Activated naive CD8-positive, alpha-beta T cell treated with anti-CD3 and anti-CD28 coated beads, Interleukin-2, amount 10 ng/mL, durations not matched to agents 7 days and 5 days (primary cell): ENCODE measurements around the gene ZNF341. TPM values are rescaled to one million over a fixed set of nuclear protein-coding genes. Genes with fewer than 3 reads are reported as not detected.
A peak's percentile ranks its signal among the peaks of the same experiment; 100 is the strongest.
"Not testable (repeated sequence)": the region's sequence is repeated elsewhere in the genome, so short reads cannot be mapped to it uniquely, and the experiment has no call there.

Source experiments
- ATAC-seq: fragments of 150-1000 bp; cut with Tn5 transposase; one replicate; pipeline ENCODE4 v1.10.0; 2021; ENCODE audit warnings: low read depth, moderate library complexity
- POLR2A ChIA-PET: fragments of 350-600 bp; sonication (Branson Sonifier 250); formaldehyde crosslinking; loops from one replicate; lab custom pipeline; 2021; ENCODE audit warnings: antibody characterized with exemption; lab: Charles Lee
- DNase-seq: peaks from one replicate; pipeline ENCODE4 v3.0.0; 2021
- H3K27ac Mint-ChIP-seq: one replicate; pipeline ENCODE4 v1.8.0; 2022; ENCODE audit warnings: mild to moderate bottlenecking, mixed read lengths
- H3K27me3 Mint-ChIP-seq: one replicate; pipeline ENCODE4 v1.8.0; 2022; ENCODE audit warnings: mild to moderate bottlenecking, moderate library complexity, mixed read lengths
- H3K36me3 Mint-ChIP-seq: one replicate; pipeline ENCODE4 v1.8.0; 2021; ENCODE audit warnings: mild to moderate bottlenecking, mixed read lengths
- H3K4me1 Mint-ChIP-seq: one replicate; pipeline ENCODE4 v1.8.0; 2021; ENCODE audit warnings: mixed read lengths
- H3K4me3 Mint-ChIP-seq: one replicate; pipeline ENCODE4 v1.8.0; 2022; ENCODE audit warnings: mild to moderate bottlenecking, moderate library complexity, mixed read lengths
- H3K9me3 Mint-ChIP-seq: one replicate; pipeline ENCODE4 v1.8.0; 2021; ENCODE audit warnings: mixed read lengths
- total RNA-seq, 2 experiments: library from RNA; stranded (reverse); gene quantifications; one replicate each; pipeline ENCODE4 v1.2.3, GENCODE V29; 2021

ZNF341 gene
- total RNA-seq, 2 experiments from 2014 or later: 5.1 to 5.7 TPM

- H3K4me3 Mint-ChIP-seq: no peak overlapping the region
- no peak for DNase-seq
- ATAC-seq: no peak
- peak overlapping the region; percentile 16 for H3K27ac Mint-ChIP-seq
- H3K4me1 Mint-ChIP-seq: peaks cover 30% of the 10 kb centered on the region
- no peaks in the 10 kb centered on the region for H3K9me3 Mint-ChIP-seq
- POLR2A ChIA-PET: no interaction called here
- H3K27me3 Mint-ChIP-seq: no peaks in the 10 kb centered on the region
- H3K36me3 Mint-ChIP-seq: peaks cover under 1% of the 10 kb centered on the region
Measured at GRCh38 chr20:33693289-33693688, 38.5 kb upstream of the ZNF341 start.

- POLR2A ChIA-PET: no interaction called here
- H3K9me3 Mint-ChIP-seq: no peaks in the 10 kb centered on the region
- no peaks in the 10 kb centered on the region for H3K27me3 Mint-ChIP-seq
- no peak overlapping the region for H3K4me3 Mint-ChIP-seq
- H3K4me1 Mint-ChIP-seq: peaks cover 23% of the 10 kb centered on the region
- no peak for DNase-seq
- peaks cover 2% of the 10 kb centered on the region for H3K36me3 Mint-ChIP-seq
- no peak for ATAC-seq
- H3K27ac Mint-ChIP-seq: no peak overlapping the region
Measured at GRCh38 chr20:33693741-33694638, 37.8 kb upstream of the ZNF341 start.

DNA sequence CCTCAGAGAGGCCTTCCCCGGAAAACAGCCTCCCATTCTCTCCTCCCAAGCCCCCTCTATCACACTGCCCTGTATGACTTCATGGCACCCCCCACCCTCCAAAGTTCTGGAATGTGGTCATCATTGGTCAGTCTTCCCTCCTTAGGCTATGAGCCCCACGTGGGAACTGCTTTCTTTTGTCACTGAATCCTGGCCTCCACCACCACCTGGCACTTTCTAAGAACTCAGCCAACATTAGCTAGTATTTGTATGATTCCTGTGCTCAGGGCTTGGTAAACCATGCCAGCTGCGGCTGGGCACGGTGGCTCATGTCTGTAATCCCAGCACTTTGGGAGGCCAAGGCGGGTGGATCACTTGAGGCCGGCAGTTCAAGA lies 37.2 kb upstream of the ZNF341 start:
- Mint-ChIP-seq H3K4me1 (peaks cover 17% of the 10 kb centered on the region), H3K27me3 (no peaks in the 10 kb centered on the region), H3K27ac (no peak overlapping the region), H3K9me3 (no peaks in the 10 kb centered on the region), H3K4me3 (no peak overlapping the region), H3K36me3 (peaks cover 2% of the 10 kb centered on the region)
- POLR2A ChIA-PET: interaction anchor here (1.4 kb wide), 1 partner anchor 25 kb away, joined by 3 read pairs; the partner anchor contains the start of gene PXMP4
- ATAC-seq (no peak), DNase-seq (no peak)

GRCh38 chr20:33696448-33696847 lies 35.3 kb upstream of the ZNF341 start:
- Mint-ChIP-seq H3K36me3 (peaks cover 2% of the 10 kb centered on the region), H3K27ac (no peak overlapping the region), H3K4me3 (no peak overlapping the region), H3K4me1 (peaks cover 3% of the 10 kb centered on the region), H3K27me3 (no peaks in the 10 kb centered on the region), H3K9me3 (no peaks in the 10 kb centered on the region)
- ATAC-seq (no peak), DNase-seq (no peak)
- POLR2A ChIA-PET: interaction anchor here (0.5 to 0.6 kb wide), 2 partner anchors 45 to 413 kb away, joined by 4 to 5 read pairs; no protein-coding TSS in a partner anchor

DNA sequence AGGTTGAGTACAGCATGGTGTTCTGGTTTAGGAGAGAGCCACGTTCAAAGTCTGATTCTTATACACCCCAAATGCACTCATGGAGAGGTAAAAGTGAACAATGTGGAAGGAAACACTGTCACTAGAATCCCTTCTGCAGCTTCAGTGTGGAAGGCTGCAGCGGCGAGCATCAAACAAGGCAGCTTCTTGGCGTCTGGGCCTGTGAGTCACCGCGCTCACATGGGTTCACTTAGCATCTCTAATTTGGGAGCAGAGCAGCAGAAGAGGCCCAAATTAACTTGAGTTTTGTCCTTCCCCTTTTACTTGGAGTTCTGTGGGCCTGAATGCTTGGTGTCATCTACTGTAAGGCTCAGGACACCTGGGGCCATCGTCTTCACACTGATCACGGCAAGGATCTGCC lies 34.7 kb upstream of the ZNF341 start:
- H3K27me3 Mint-ChIP-seq: no peaks in the 10 kb centered on the region
- peaks cover under 1% of the 10 kb centered on the region for H3K4me1 Mint-ChIP-seq
- POLR2A ChIA-PET: interaction anchor here (0.5 kb wide), 1 partner anchor 44 kb away, joined by 4 read pairs; no protein-coding TSS in a partner anchor
- peaks cover 2% of the 10 kb centered on the region for H3K9me3 Mint-ChIP-seq
- DNase-seq (no peak), ATAC-seq (no peak)
- no peak overlapping the region for H3K4me3 Mint-ChIP-seq
- H3K27ac Mint-ChIP-seq: no peak overlapping the region
- peaks cover 2% of the 10 kb centered on the region for H3K36me3 Mint-ChIP-seq

GRCh38 chr20:33698966-33699365 lies 32.8 kb upstream of the ZNF341 start:
- ATAC-seq, H3K9me3 Mint-ChIP-seq, H3K4me1 Mint-ChIP-seq, H3K27ac Mint-ChIP-seq, H3K36me3 Mint-ChIP-seq, H3K27me3 Mint-ChIP-seq, DNase-seq, H3K4me3 Mint-ChIP-seq, POLR2A ChIA-PET: not testable (repeated sequence)

DNA sequence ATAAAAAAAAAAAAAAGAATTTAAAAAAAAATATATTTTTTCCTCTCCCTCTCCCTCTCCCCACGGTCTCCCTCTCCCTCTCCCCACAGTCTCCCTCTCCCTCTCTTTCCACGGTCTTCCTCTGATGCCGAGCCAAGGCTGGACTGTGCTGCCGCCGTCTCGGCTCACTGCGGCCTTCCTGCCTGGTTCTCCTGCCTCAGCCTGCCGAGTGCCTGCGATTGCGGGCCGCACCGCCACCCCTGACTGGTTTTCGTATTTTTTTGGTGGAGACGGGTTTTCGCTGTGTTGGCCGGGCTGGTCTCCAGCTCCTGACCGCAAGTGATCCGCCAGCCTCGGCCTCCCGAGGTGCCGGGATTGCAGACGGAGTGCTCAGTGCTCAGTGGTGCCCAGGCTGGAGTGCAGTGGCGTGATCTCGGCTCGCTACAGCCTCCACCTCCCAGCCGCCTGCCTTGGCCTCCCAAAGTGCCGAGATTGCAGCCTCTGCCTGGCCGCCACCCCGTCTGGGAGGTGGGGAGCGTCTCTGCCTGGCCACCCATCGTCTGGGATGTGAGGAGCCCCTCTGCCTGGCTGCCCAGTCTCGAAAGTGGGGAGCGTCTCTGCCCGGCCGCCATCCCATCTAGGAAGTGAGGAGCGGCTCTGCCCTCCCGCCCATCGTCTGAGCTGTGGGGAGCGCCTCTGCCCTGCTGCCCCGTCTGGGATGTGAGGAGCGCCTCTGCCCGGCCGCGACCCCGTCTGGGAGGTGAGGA lies 30.9 kb upstream of the ZNF341 start:
- H3K9me3 Mint-ChIP-seq, H3K4me1 Mint-ChIP-seq, H3K27me3 Mint-ChIP-seq, H3K36me3 Mint-ChIP-seq, ATAC-seq, DNase-seq, POLR2A ChIA-PET, H3K4me3 Mint-ChIP-seq, H3K27ac Mint-ChIP-seq: not testable (repeated sequence)

GRCh38 chr20:33701629-33702450 lies 30.0 kb upstream of the ZNF341 start:
- no peaks in the 10 kb centered on the region for H3K4me1 Mint-ChIP-seq
- ATAC-seq: no peak

GRCh38 chr20:33702861-33703260 lies 28.9 kb upstream of the ZNF341 start:
- no peak overlapping the region for H3K27ac Mint-ChIP-seq
- no peak for ATAC-seq
- H3K4me3 Mint-ChIP-seq: no peak overlapping the region
- H3K27me3 Mint-ChIP-seq: no peaks in the 10 kb centered on the region
- H3K4me1 Mint-ChIP-seq: no peaks in the 10 kb centered on the region
- peaks cover 7% of the 10 kb centered on the region for H3K36me3 Mint-ChIP-seq
- POLR2A ChIA-PET: no interaction called here
- DNase-seq: no peak
- peaks cover 2% of the 10 kb centered on the region for H3K9me3 Mint-ChIP-seq

More at GRCh38 chr20:33701629-33702450, 30.0 kb upstream of the ZNF341 start:
- H3K36me3 Mint-ChIP-seq: peaks cover 7% of the 10 kb centered on the region
- no peak overlapping the region for H3K4me3 Mint-ChIP-seq
- DNase-seq: no peak
- peaks cover 2% of the 10 kb centered on the region for H3K9me3 Mint-ChIP-seq
- POLR2A ChIA-PET: no interaction called here
- no peaks in the 10 kb centered on the region for H3K27me3 Mint-ChIP-seq
- H3K27ac Mint-ChIP-seq: no peak overlapping the region

GRCh38 chr20:33703498-33704137 lies 28.2 kb upstream of the ZNF341 start:
- H3K36me3 Mint-ChIP-seq: peaks cover 5% of the 10 kb centered on the region
- no peak for DNase-seq
- H3K4me1 Mint-ChIP-seq: no peaks in the 10 kb centered on the region
- H3K27ac Mint-ChIP-seq: no peak overlapping the region
- H3K4me3 Mint-ChIP-seq: no peak overlapping the region
- POLR2A ChIA-PET: interaction anchor here (1.7 kb wide), 1 partner anchor 16 kb away, joined by 5 read pairs; the partner anchor contains the start of gene PXMP4
- peaks cover 2% of the 10 kb centered on the region for H3K9me3 Mint-ChIP-seq
- H3K27me3 Mint-ChIP-seq: no peaks in the 10 kb centered on the region
- no peak for ATAC-seq

DNA sequence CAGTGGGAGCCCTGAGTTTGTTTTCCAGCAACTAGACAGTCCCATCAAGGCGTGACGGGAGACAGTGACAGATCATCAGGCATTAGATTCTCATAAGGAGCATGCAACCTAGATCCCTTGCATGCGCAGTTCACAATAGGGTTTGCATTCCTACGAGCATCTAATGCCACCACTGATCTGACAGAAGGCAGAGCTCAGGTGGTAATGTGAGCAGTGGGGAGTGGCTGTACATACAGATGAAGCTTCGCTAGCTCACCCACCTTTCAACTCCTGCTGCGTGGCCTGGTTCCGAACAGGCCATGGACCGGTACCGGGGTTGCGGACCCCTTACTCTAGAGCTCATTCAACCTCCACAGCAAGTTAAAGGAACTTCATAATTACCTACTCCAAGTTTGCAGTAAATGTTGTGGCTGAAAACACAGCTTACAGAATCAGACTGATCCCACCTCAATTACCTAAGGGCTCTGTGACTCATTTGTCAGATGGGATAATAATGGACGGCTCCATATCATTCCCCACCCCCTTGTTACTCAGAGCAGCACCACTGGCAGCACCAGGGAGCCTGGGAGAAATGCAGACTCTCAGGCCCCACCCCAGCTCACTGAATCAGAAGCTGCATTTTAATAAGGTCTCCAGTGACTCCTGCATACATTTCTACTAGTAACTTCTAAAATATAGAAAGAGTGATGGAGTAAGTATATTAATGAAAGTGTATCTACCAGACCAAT lies 27.4 kb upstream of the ZNF341 start:
- POLR2A ChIA-PET: interaction anchor here (1.7 kb wide), 1 partner anchor 16 kb away, joined by 5 read pairs; the partner anchor contains the start of gene PXMP4
- no peak for DNase-seq
- H3K4me3 Mint-ChIP-seq: no peak overlapping the region
- no peaks in the 10 kb centered on the region for H3K4me1 Mint-ChIP-seq
- H3K36me3 Mint-ChIP-seq: peaks cover 5% of the 10 kb centered on the region
- ATAC-seq: no peak
- no peaks in the 10 kb centered on the region for H3K27me3 Mint-ChIP-seq
- no peak overlapping the region for H3K27ac Mint-ChIP-seq
- peaks cover 2% of the 10 kb centered on the region for H3K9me3 Mint-ChIP-seq

DNA sequence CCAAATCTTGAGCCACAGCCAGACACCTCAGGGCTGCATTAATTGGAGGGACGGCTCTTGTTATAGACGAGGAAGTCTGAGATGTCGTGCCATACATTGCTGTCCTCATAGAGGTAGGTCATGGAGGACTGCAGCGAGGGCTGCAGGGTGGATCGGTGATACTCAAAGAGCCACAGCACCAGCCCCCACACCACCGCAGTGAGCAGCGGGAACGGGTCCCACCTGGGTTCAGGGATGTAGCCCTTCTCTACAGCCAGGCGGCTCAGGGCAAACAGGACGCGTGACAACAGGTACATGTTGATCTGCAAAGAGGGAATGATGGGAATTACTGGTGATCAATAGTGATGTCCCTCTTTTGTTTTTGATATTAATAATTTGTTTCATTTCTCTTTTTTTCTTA lies 24.1 kb upstream of the ZNF341 start:
- peaks cover 22% of the 10 kb centered on the region for H3K36me3 Mint-ChIP-seq
- H3K9me3 Mint-ChIP-seq: no peaks in the 10 kb centered on the region
- DNase-seq: no peak
- H3K4me1 Mint-ChIP-seq: peaks cover 5% of the 10 kb centered on the region
- H3K27me3 Mint-ChIP-seq: no peaks in the 10 kb centered on the region
- POLR2A ChIA-PET: no interaction called here
- ATAC-seq: no peak
- no peak overlapping the region for H3K27ac Mint-ChIP-seq
- no peak overlapping the region for H3K4me3 Mint-ChIP-seq
